ENCODE data around the gene RNU1-4. TPM values are rescaled to one million over a fixed set of nuclear protein-coding genes. Genes with fewer than 3 reads are reported as not detected.
"Not testable (repeated sequence)": the region's sequence is repeated elsewhere in the genome, so short reads cannot be mapped to it uniquely, and the experiment has no call there.

The RNU1-4 gene
- total and polyA plus RNA-seq, 8 donors, result under 0.01 to 9,966 (median under 0.01) TPM; not detected in 3

- H3K27ac ChIP-seq; DNase-seq; intact Hi-C loops (cut with DNase I; ENCODE audit: low total_unique reads); H3K27me3 ChIP-seq; H3K36me3 ChIP-seq; H3K9me3 ChIP-seq; H3K4me3 ChIP-seq; H3K4me1 ChIP-seq: not testable (repeated sequence)
- 59 to 65% (median 63%) methylated on average over 2 to 4 of the region's 19 CpGs; no CpG with 5 or more reads in 2 of the 5 donors for WGBS, 5 donors
These were observed 9.9 kb downstream of the RNU1-4 start for GRCh38 chr1:16749910-16750888.

- H3K9me3 ChIP-seq; H3K27ac ChIP-seq; H3K4me3 ChIP-seq; DNase-seq; H3K27me3 ChIP-seq; H3K4me1 ChIP-seq; intact Hi-C loops (cut with DNase I; ENCODE audit: low total_unique reads); H3K36me3 ChIP-seq: not testable (repeated sequence)
- WGBS, 5 donors, result no CpG with 5 or more reads among the region's 3 CpGs
These were observed 12.5 kb downstream of the RNU1-4 start for GRCh38 chr1:16752770-16753169.

- 67% methylated on average over 1 of the region's 1 CpG; no CpG with 5 or more reads in 4 of the 5 donors for WGBS, 5 donors
- DNase-seq; H3K9me3 ChIP-seq; H3K27ac ChIP-seq; H3K36me3 ChIP-seq; H3K4me3 ChIP-seq; intact Hi-C loops (cut with DNase I; ENCODE audit: low total_unique reads); H3K4me1 ChIP-seq: not testable (repeated sequence)
- peaks cover 0 to 12% (median 5%) of the 10 kb centered on the region in 3 donors for H3K27me3 ChIP-seq
These were observed 15.1 kb downstream of the RNU1-4 start for GRCh38 chr1:16755385-16755784.

GRCh38 chr1:16755932-16756331, 15.6 kb downstream of the RNU1-4 start:
- intact Hi-C loops (cut with DNase I; ENCODE audit: low total_unique reads); H3K4me1 ChIP-seq; H3K4me3 ChIP-seq; H3K9me3 ChIP-seq; DNase-seq; H3K36me3 ChIP-seq; H3K27ac ChIP-seq: not testable (repeated sequence)
- WGBS, 5 donors, result 69 to 79% (median 75%) methylated on average over 2 of the region's 2 CpGs
- peaks cover 0 to 18% (median 5%) of the 10 kb centered on the region in 3 donors for H3K27me3 ChIP-seq

GRCh38 chr1:16757574-16757973, 17.3 kb downstream of the RNU1-4 start:
- intact Hi-C loops (cut with DNase I; ENCODE audit: low total_unique reads), result not testable (repeated sequence)

GRCh38 chr1:16758060-16758459, 17.7 kb downstream of the RNU1-4 start:
- H3K4me1 ChIP-seq; H3K9me3 ChIP-seq; H3K36me3 ChIP-seq; H3K4me3 ChIP-seq; intact Hi-C loops (cut with DNase I; ENCODE audit: low total_unique reads); H3K27ac ChIP-seq; DNase-seq: not testable (repeated sequence)
- 65 to 96% (median 85%) methylated on average over 4 to 5 of the region's 5 CpGs; no CpG with 5 or more reads in 1 of the 5 donors for WGBS, 5 donors
- peaks cover 0 to 18% (median 5%) of the 10 kb centered on the region in 3 donors for H3K27me3 ChIP-seq

More at GRCh38 chr1:16757574-16757973, 17.3 kb downstream of the RNU1-4 start:
- H3K4me3 ChIP-seq, H3K4me1 ChIP-seq, H3K27ac ChIP-seq, H3K9me3 ChIP-seq, H3K36me3 ChIP-seq, DNase-seq: not testable (repeated sequence)
- peaks cover 0 to 18% (median 5%) of the 10 kb centered on the region in 3 donors for H3K27me3 ChIP-seq
- WGBS, 5 donors, result no CpG with 5 or more reads among the region's 6 CpGs

- H3K36me3 ChIP-seq; intact Hi-C loops (cut with DNase I; ENCODE audit: low total_unique reads); H3K4me1 ChIP-seq; H3K9me3 ChIP-seq: not testable (repeated sequence)
- WGBS, 5 donors, result 23 to 42% (median 26%) methylated on average over 20 to 40 of the region's 40 CpGs
- Histone ChIP-seq H3K27ac (peak overlapping the region in 1 of 5 donors; percentile 31), H3K27me3 (peaks cover 0 to 18% (median 5%) of the 10 kb centered on the region in 3 donors), H3K4me3 (peak overlapping the region in 3 of 4 donors; percentile 11 to 20 (median 19))
- DNase-seq, result peak in 1 of 2 donors; percentile 34
These were observed 18.8 kb downstream of the RNU1-4 start for GRCh38 chr1:16759041-16759493.

GRCh38 chr1:16759650-16760455, 19.5 kb downstream of the RNU1-4 start:
- Histone ChIP-seq H3K4me3 (peak overlapping the region in 1 of 4 donors; percentile 28), H3K4me1 (peaks cover 5 to 12% (median 7%) of the 10 kb centered on the region in 4 donors), H3K27me3 (peaks cover 0 to 18% (median 5%) of the 10 kb centered on the region in 3 donors)
- DNase-seq; H3K36me3 ChIP-seq; H3K9me3 ChIP-seq; H3K27ac ChIP-seq; intact Hi-C loops (cut with DNase I; ENCODE audit: low total_unique reads): not testable (repeated sequence)
- WGBS, 5 donors, result 38 to 54% (median 47%) methylated on average over 11 to 15 of the region's 62 CpGs; no CpG with 5 or more reads in 1 of the 5 donors

GRCh38 chr1:16760456-16760765, 20.1 kb downstream of the RNU1-4 start:
- 79 to 100% (median 85%) methylated on average over 1 to 8 of the region's 11 CpGs; no CpG with 5 or more reads in 1 of the 5 donors for WGBS, 5 donors
- H3K36me3 ChIP-seq; H3K9me3 ChIP-seq; DNase-seq; intact Hi-C loops (cut with DNase I; ENCODE audit: low total_unique reads); H3K27ac ChIP-seq: not testable (repeated sequence)
- Histone ChIP-seq H3K4me3 (peak overlapping the region in 1 of 4 donors; percentile 28), H3K4me1 (peaks cover 10 to 17% (median 13%) of the 10 kb centered on the region in 4 donors), H3K27me3 (peaks cover 0 to 18% (median 5%) of the 10 kb centered on the region in 3 donors)

GRCh38 chr1:16760801-16761200, 20.5 kb downstream of the RNU1-4 start:
- H3K9me3 ChIP-seq; H3K4me3 ChIP-seq; intact Hi-C loops (cut with DNase I; ENCODE audit: low total_unique reads); H3K27ac ChIP-seq; H3K36me3 ChIP-seq; DNase-seq: not testable (repeated sequence)
- H3K4me1 ChIP-seq, result peaks cover 14 to 21% (median 17%) of the 10 kb centered on the region in 4 donors
- peaks cover 0 to 22% (median 5%) of the 10 kb centered on the region in 3 donors for H3K27me3 ChIP-seq
- 90 to 96% (median 91%) methylated on average over 5 to 11 of the region's 11 CpGs for WGBS, 5 donors

GRCh38 chr1:16764248-16764819, 24.0 kb downstream of the RNU1-4 start:
- Histone ChIP-seq H3K27me3 (peaks cover 0 to 19% (median 0%) of the 10 kb centered on the region in 3 donors), H3K4me1 (peaks cover 15 to 35% (median 26%) of the 10 kb centered on the region in 4 donors), H3K27ac (peak overlapping the region; percentile 80 to 87 (median 82))
- H3K36me3 ChIP-seq; H3K9me3 ChIP-seq; intact Hi-C loops (cut with DNase I; ENCODE audit: low total_unique reads); DNase-seq; H3K4me3 ChIP-seq: not testable (repeated sequence)
- WGBS, 5 donors, result 56 to 66% (median 58%) methylated on average over 9 of the region's 9 CpGs
